NB4 (cell line): ENCODE results near the gene CDC25C.

Experiments used
- MYC ChIP-seq: IDR thresholded peaks from 2 replicates; pipeline ENCODE4 v1.6.1; 2011; ENCODE audit warnings: low read depth, low read length
- POLR2A ChIP-seq: IDR thresholded peaks from 2 replicates; pipeline ENCODE4 v1.6.1; 2011; ENCODE audit warnings: mild to moderate bottlenecking; ENCODE audit not compliant: insufficient read length; ENCODE audit errors: extremely low read depth
- TF ChIP-seq, protein P1 (sequence below): IDR thresholded peaks from one replicate; pipeline ENCODE4 v1.5.1; 2012; ENCODE audit warnings: low read depth, low read length
- TF ChIP-seq, protein P2 (sequence below): IDR thresholded peaks from 2 replicates; pipeline ENCODE4 v1.6.1; 2011; ENCODE audit warnings: low read depth, low read length

DNA sequence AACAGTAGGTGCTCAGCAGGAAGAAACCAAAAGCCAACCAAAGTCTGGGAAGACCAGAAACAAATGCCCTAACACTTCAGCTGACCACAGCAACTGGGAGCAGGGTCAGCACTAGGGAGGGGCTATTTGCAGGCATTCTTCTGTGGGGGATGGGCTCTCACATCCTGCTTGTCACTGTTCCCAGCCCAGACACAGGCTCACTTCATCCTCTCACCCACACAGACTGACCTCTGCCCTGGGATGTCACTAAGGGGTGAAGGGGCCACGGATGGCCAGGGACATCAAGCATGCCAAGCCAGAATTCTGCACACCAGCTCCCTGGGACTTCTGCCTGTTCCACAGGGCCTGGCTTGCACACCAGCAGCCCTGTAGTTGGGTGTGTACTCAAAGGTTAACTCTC is 85.9 kb downstream of the CDC25C start:
- TF ChIP-seq, protein P1, sequence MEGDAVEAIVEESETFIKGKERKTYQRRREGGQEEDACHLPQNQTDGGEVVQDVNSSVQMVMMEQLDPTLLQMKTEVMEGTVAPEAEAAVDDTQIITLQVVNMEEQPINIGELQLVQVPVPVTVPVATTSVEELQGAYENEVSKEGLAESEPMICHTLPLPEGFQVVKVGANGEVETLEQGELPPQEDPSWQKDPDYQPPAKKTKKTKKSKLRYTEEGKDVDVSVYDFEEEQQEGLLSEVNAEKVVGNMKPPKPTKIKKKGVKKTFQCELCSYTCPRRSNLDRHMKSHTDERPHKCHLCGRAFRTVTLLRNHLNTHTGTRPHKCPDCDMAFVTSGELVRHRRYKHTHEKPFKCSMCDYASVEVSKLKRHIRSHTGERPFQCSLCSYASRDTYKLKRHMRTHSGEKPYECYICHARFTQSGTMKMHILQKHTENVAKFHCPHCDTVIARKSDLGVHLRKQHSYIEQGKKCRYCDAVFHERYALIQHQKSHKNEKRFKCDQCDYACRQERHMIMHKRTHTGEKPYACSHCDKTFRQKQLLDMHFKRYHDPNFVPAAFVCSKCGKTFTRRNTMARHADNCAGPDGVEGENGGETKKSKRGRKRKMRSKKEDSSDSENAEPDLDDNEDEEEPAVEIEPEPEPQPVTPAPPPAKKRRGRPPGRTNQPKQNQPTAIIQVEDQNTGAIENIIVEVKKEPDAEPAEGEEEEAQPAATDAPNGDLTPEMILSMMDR = no peak
- TF ChIP-seq, protein P2, sequence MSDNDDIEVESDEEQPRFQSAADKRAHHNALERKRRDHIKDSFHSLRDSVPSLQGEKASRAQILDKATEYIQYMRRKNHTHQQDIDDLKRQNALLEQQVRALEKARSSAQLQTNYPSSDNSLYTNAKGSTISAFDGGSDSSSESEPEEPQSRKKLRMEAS = no peak
- no peak for TF ChIP-seq POLR2A
- TF ChIP-seq MYC = no peak
